K562 (cell line): ENCODE measurements around the gene FANCD2OS. TPM values are rescaled to one million over a fixed set of nuclear protein-coding genes. Genes with fewer than 3 reads are reported as not detected.

Experiments used
- ATF6 ChIP-seq: sonication (generic); formaldehyde crosslinking; IDR thresholded peaks from 2 replicates; pipeline ENCODE4 v1.4.0; 2020; ENCODE audit warnings: mild to moderate bottlenecking, missing genetic modification reagents
- CBFA2T2 ChIP-seq: fragments of 450-650 bp; conservative IDR thresholded peaks from 2 replicates; pipeline ENCODE4 v1.6.1; 2017; ENCODE audit warnings: mild to moderate bottlenecking
- EP300 ChIP-seq: IDR thresholded peaks from 2 replicates; pipeline ENCODE4 v1.6.1; 2012; ENCODE audit warnings: low read length, improper control_type of control experiment
- ETV5 ChIP-seq: sonication (generic); formaldehyde crosslinking; IDR thresholded peaks from 2 replicates; pipeline ENCODE4 v1.4.0; 2020; ENCODE audit warnings: low read depth, mild to moderate bottlenecking, missing genetic modification reagents
- GTF2E2 ChIP-seq: fragments of 200-800 bp; sonication (Bioruptor generic); IDR thresholded peaks from 2 replicates; pipeline ENCODE4 v1.6.1; 2016; ENCODE audit warnings: missing genetic modification characterization, missing compliant biosample characterization
- HDGF ChIP-seq: fragments of 450-650 bp; IDR thresholded peaks from 2 replicates; pipeline ENCODE4 v1.6.1; 2016
- LEF1 ChIP-seq: fragments of 450-650 bp; IDR thresholded peaks from 2 replicates; pipeline ENCODE4 v1.6.1; 2016; ENCODE audit warnings: mild to moderate bottlenecking
- NRF1 ChIP-seq, 2 experiments: fragments of 450-650 bp; IDR thresholded peaks in 1 of 2; conservative IDR thresholded peaks in 1 of 2; 2 replicates each; pipeline ENCODE4 v1.6.1; 2014; ENCODE audit warnings: mild to moderate bottlenecking in 2 of 2
- POLR2B ChIP-seq: fragments of 450-650 bp; IDR thresholded peaks from 2 replicates; pipeline ENCODE4 v1.6.1; 2018; ENCODE audit warnings: low read depth; ENCODE audit not compliant: partially characterized antibody
- RAD21 ChIP-seq, 2 experiments: fragments of 250-450 bp in 1 of 2; fragments of 450-650 bp in 1 of 2; sonication (Bioruptor Pico) in 1 of 2; formaldehyde crosslinking in 1 of 2; IDR thresholded peaks in 1 of 2; conservative IDR thresholded peaks in 1 of 2; 2 replicates each; pipeline versions ENCODE4 v1.4.0 to v1.8.0; 2020 to 2022; ENCODE audit warnings: mild to moderate bottlenecking in 2 of 2, moderate library complexity in 1 of 2
- SAP30 ChIP-seq: fragments of 200-600 bp; sonication (generic); IDR thresholded peaks from 2 replicates; pipeline ENCODE4 v1.6.1; 2012; ENCODE audit warnings: borderline replicate concordance, low read depth, mild to moderate bottlenecking, moderate library complexity, low read length, control low read depth, inconsistent platforms; ENCODE audit not compliant: insufficient read depth, poor library complexity, severe bottlenecking
- SP1 ChIP-seq: sonication (generic); formaldehyde crosslinking; IDR thresholded peaks from 2 replicates; pipeline ENCODE4 v1.8.1; 2022; ENCODE audit warnings: mild to moderate bottlenecking, missing genetic modification reagents
- TCF15 ChIP-seq: fragments of 250-450 bp; sonication (Bioruptor Pico); IDR thresholded peaks from 2 replicates; pipeline ENCODE4 v1.8.0; 2022; ENCODE audit warnings: moderate library complexity, mild to moderate bottlenecking, inconsistent platforms
- ZBTB11 ChIP-seq, 3 experiments: fragments of 200-800 bp in 1 of 3; fragments of 250-450 bp in 1 of 3; fragments of 450-650 bp in 1 of 3; sonication (Bioruptor Pico) in 1 of 3; sonication (Bioruptor generic) in 1 of 3; formaldehyde crosslinking in 1 of 3; IDR thresholded peaks; 2 replicates each; pipeline versions ENCODE4 v1.6.1 to v1.8.0; 2016 to 2022; ENCODE audit warnings: mild to moderate bottlenecking in 2 of 3, missing genetic modification characterization in 2 of 3, missing compliant biosample characterization in 1 of 3, moderate library complexity in 1 of 3
- ZEB2 ChIP-seq: fragments of 450-650 bp; IDR thresholded peaks from 2 replicates; pipeline ENCODE4 v1.6.1; 2016
- polyA plus RNA-seq, 8 experiments: library from polyadenylated mRNA; depleted of rRNA in 4 of 8; stranded (reverse) in 5 of 8; unstranded in 3 of 8; fragments of >200 nt; fragmentation: Nextera tagmentation in 2 of 8; fragmentation: Illumina TruSeq in 1 of 8; extraction: Ambion mirVana in 2 of 8; extraction: Trizol in 1 of 8; gene quantifications; 2 replicates each; pipeline versions ENCODE4 v1.2.1 to v1.2.3, GENCODE V29; 2011 to 2014; ENCODE audit warnings: inconsistent platforms in 1 of 8, missing spikeins in 1 of 8
- total RNA-seq, 7 experiments: library from RNA; depleted of rRNA in 6 of 7; stranded (reverse); fragments of >200 nt in 6 of 7; fragmentation: Illumina TruSeq in 2 of 7; extraction: Trizol in 2 of 7; gene quantifications; 2 replicates each; pipeline versions ENCODE4 v1.2.1 to v1.2.3, GENCODE V29; 2011 to 2021; ENCODE audit warnings: low replicate concordance in 1 of 7
- TF ChIP-seq, protein P1 (sequence below): conservative IDR thresholded peaks from 2 replicates; pipeline ENCODE4 v1.6.1; 2011; ENCODE audit warnings: low read depth, mild to moderate bottlenecking, low read length; ENCODE audit not compliant: control insufficient read depth
- TF ChIP-seq, protein P2 (sequence below): sonication (generic); formaldehyde crosslinking; IDR thresholded peaks from 2 replicates; pipeline ENCODE4 v1.8.1; 2023; ENCODE audit warnings: mild to moderate bottlenecking, missing genetic modification reagents

FANCD2OS gene
- total and polyA plus RNA-seq, 9 of the 15 experiments (the other 6 are each of a cell fraction or from before 2014, with no cell fraction given), result not detected

DNA sequence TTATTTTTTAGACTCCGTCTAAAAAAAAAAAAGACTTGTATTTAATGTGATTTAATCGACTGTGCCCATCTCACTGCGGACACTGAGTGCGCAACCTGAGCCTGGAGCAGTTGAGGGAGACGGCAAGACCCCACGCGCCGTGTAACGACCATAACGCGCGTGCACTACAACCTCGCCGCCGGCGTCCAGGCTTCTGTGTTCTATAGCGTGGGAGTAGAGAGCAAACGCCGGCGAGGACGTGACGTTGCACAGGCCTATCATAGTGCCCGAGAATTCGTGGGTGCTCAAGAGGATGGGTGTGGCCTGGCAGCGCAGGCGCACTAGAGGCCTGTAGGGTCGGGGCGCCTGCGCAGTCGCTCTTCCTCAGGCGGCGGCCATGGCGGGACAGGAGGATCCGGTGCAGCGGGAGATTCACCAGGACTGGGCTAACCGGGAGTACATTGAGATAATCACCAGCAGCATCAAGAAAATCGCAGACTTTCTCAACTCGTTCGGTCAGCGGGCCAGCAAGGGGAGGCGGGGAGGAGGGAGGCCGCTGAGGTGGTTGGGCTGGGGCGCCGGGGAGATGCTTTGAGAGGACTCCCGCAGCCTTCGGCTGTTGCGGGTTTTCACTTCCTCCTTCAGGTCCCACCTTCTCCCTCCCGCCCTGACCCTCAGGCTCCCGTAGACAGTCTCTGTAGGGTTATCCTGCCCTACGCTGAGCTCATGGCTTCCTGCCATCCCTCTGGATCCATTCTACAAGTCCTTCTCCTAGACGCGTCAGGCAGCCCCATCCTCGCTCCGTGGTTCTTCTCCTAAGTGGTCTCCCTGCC is 7.5 kb upstream of the FANCD2OS start, which contains the start of gene BRK1 (continued):
- TF ChIP-seq SP1 (peak; percentile 92), HDGF (no peak), CBFA2T2 (no peak), ZEB2 (no peak), EP300 (0 out of 2 replicates have a peak, but pooled peaks have one; percentile 19), NRF1 (conservative IDR thresholded peaks at IDR 0.05 in 1 of 2, IDR thresholded peaks at IDR 0.05 in 1 of 2) (peak; percentile 99), RAD21 (CRISPR knock-in tag; conservative IDR thresholded peaks at IDR 0.05 in 1 of 2, IDR thresholded peaks at IDR 0.05 in 1 of 2) (0 out of 4 replicates have a peak, but pooled peaks have one; percentile 10 to 12), ZBTB11 (CRISPR knock-in tag; IDR thresholded peaks at IDR 0.05) (peak in 2 of 3 experiments; percentile 34 to 63; a peak in 3 of 6 replicates), SAP30 (peak; percentile 66), POLR2B (peak; percentile 97), TCF15 (CRISPR knock-in tag) (0 out of 2 replicates have a peak, but pooled peaks have one; percentile 26), ATF6 (CRISPR knock-in tag) (peak; percentile 96), ETV5 (peak; percentile 70), GTF2E2 (tag) (peak; percentile 97), LEF1 (no peak)
- TF ChIP-seq, protein P1, sequence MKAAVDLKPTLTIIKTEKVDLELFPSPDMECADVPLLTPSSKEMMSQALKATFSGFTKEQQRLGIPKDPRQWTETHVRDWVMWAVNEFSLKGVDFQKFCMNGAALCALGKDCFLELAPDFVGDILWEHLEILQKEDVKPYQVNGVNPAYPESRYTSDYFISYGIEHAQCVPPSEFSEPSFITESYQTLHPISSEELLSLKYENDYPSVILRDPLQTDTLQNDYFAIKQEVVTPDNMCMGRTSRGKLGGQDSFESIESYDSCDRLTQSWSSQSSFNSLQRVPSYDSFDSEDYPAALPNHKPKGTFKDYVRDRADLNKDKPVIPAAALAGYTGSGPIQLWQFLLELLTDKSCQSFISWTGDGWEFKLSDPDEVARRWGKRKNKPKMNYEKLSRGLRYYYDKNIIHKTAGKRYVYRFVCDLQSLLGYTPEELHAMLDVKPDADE, result 0 out of 2 replicates have a peak, but pooled peaks have one; percentile 14
- TF ChIP-seq, protein P2, sequence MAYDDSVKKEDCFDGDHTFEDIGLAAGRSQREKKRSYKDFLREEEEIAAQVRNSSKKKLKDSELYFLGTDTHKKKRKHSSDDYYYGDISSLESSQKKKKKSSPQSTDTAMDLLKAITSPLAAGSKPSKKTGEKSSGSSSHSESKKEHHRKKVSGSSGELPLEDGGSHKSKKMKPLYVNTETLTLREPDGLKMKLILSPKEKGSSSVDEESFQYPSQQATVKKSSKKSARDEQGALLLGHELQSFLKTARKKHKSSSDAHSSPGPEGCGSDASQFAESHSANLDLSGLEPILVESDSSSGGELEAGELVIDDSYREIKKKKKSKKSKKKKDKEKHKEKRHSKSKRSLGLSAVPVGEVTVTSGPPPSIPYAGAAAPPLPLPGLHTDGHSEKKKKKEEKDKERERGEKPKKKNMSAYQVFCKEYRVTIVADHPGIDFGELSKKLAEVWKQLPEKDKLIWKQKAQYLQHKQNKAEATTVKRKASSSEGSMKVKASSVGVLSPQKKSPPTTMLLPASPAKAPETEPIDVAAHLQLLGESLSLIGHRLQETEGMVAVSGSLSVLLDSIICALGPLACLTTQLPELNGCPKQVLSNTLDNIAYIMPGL, result 0 out of 2 replicates have a peak, but pooled peaks have one; percentile 80
